T-helper 2 cell treated with Interferon-gamma antibody and Interleukin-4, amounts not matched to agents 5 μg/mL and 100 μg/mL, for 36 hours (primary cell): ENCODE measurements around the gene LRRC38.

Experiments
- DNase-seq: peaks from one replicate; pipeline ENCODE4 v3.0.0; 2021; ENCODE audit warnings: low spot score
- H3K27ac Mint-ChIP-seq: one replicate; pipeline ENCODE4 v1.8.0; 2021; ENCODE audit warnings: mild to moderate bottlenecking, mixed read lengths
- H3K27me3 Mint-ChIP-seq: one replicate; pipeline ENCODE4 v1.8.0; 2021; ENCODE audit warnings: low read depth, mixed read lengths
- H3K36me3 Mint-ChIP-seq: one replicate; pipeline ENCODE4 v1.8.0; 2021; ENCODE audit warnings: low read depth, mixed read lengths
- H3K4me1 Mint-ChIP-seq: one replicate; pipeline ENCODE4 v1.8.0; 2021; ENCODE audit warnings: low read depth, mixed read lengths
- H3K4me3 Mint-ChIP-seq: one replicate; pipeline ENCODE4 v1.8.0; 2022; ENCODE audit warnings: mild to moderate bottlenecking, moderate library complexity, mixed read lengths
- H3K9me3 Mint-ChIP-seq: one replicate; pipeline ENCODE4 v1.8.0; 2021; ENCODE audit warnings: mixed read lengths

The LRRC38 gene

GRCh38 chr1:13505020-13505419 lies 8.8 kb downstream of the LRRC38 start:
- no peaks in the 10 kb centered on the region for H3K36me3 Mint-ChIP-seq
- no peak overlapping the region for H3K27ac Mint-ChIP-seq
- peaks cover 3% of the 10 kb centered on the region for H3K27me3 Mint-ChIP-seq
- no peaks in the 10 kb centered on the region for H3K4me1 Mint-ChIP-seq
- H3K4me3 Mint-ChIP-seq: no peak overlapping the region
- no peak for DNase-seq
- H3K9me3 Mint-ChIP-seq: no peaks in the 10 kb centered on the region

GRCh38 chr1:13500806-13501205 lies 13.0 kb downstream of the LRRC38 start:
- no peaks in the 10 kb centered on the region for H3K9me3 Mint-ChIP-seq
- DNase-seq: no peak
- H3K4me3 Mint-ChIP-seq: no peak overlapping the region
- no peaks in the 10 kb centered on the region for H3K4me1 Mint-ChIP-seq
- H3K27ac Mint-ChIP-seq: no peak overlapping the region
- peaks cover 3% of the 10 kb centered on the region for H3K27me3 Mint-ChIP-seq
- H3K36me3 Mint-ChIP-seq: no peaks in the 10 kb centered on the region

- no peak for DNase-seq
- no peaks in the 10 kb centered on the region for H3K36me3 Mint-ChIP-seq
- H3K4me1 Mint-ChIP-seq: no peaks in the 10 kb centered on the region
- no peaks in the 10 kb centered on the region for H3K27me3 Mint-ChIP-seq
- H3K4me3 Mint-ChIP-seq: no peak overlapping the region
- no peak overlapping the region for H3K27ac Mint-ChIP-seq
- H3K9me3 Mint-ChIP-seq: no peaks in the 10 kb centered on the region
Measured at GRCh38 chr1:13499422-13499821, 14.4 kb downstream of the LRRC38 start.

DNA sequence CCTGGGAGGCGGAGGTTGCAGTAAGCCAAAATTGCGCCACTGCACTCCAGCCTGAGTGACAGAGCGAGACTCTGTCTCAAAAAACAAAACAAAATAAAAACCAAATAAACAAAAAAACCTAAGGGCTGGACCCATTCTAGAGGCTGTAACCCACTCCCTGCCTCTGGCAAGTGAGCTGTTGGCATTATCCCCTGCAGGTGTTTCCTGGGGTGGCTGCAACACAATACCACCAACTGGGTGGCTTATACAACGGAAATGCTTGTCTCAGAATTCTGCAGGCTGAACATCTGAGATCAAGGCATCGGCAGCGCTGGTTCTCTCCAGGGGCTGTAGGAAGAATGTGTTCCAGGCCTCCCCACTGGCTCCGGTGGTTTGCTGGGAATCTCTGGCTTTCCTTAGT lies 15.2 kb downstream of the LRRC38 start:
- no peak overlapping the region for H3K4me3 Mint-ChIP-seq
- no peak overlapping the region for H3K27ac Mint-ChIP-seq
- no peaks in the 10 kb centered on the region for H3K9me3 Mint-ChIP-seq
- no peaks in the 10 kb centered on the region for H3K4me1 Mint-ChIP-seq
- DNase-seq: no peak
- H3K27me3 Mint-ChIP-seq: no peaks in the 10 kb centered on the region
- no peaks in the 10 kb centered on the region for H3K36me3 Mint-ChIP-seq

DNA sequence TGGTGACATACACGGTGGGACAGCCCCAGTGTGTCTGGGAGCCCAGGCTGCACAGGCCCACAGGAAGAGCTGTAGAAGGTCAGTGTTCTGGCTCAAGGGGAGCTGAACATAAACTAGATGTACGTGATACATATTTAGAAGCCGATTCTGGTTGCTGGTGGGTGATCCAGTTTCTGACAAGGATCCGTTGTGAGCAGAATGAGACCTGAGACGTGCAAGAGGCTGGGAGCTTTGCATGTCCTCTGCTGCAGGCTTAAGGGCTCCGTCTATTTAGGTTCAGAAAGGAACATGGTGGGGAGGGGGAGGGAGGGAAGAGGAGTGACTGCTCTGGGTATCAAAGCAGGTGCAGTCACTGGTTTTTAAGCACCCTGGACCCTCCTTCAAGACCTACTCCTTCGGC lies 18.6 kb downstream of the LRRC38 start:
- no peaks in the 10 kb centered on the region for H3K9me3 Mint-ChIP-seq

DNA sequence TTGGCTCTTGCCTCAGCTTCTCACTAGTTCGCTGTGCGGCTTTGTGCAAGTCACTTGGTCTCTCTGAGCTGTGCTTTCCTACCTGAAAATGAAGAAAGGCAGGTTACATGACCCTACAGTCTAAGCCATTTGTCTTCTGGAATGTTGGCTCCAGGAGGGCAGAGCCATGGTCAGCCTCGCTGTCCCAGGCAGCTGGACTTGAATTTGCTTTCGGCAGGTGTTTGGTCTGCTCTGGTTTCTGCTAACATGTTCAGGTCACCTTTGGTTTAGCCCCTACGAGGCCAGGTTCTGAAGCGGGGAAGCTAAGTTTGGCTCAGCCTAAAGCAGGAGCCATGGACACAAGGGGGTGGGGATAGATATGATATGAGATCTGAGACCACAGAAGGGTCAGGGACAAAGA lies 19.1 kb downstream of the LRRC38 start:
- no peak for DNase-seq
- Mint-ChIP-seq H3K27me3 (peaks cover 2% of the 10 kb centered on the region), H3K9me3 (no peaks in the 10 kb centered on the region), H3K27ac (no peak overlapping the region), H3K4me1 (no peaks in the 10 kb centered on the region), H3K4me3 (no peak overlapping the region), H3K36me3 (no peaks in the 10 kb centered on the region)

More for the DNA sequence above, 18.6 kb downstream of the LRRC38 start:
- Mint-ChIP-seq H3K27me3 (peaks cover 2% of the 10 kb centered on the region), H3K4me1 (no peaks in the 10 kb centered on the region), H3K4me3 (no peak overlapping the region), H3K27ac (no peak overlapping the region), H3K36me3 (no peaks in the 10 kb centered on the region)
- no peak for DNase-seq

GRCh38 chr1:13494025-13494424 lies 19.8 kb downstream of the LRRC38 start:
- Mint-ChIP-seq H3K36me3 (no peaks in the 10 kb centered on the region), H3K4me1 (no peaks in the 10 kb centered on the region), H3K4me3 (no peak overlapping the region), H3K27ac (no peak overlapping the region), H3K9me3 (no peaks in the 10 kb centered on the region), H3K27me3 (peaks cover 2% of the 10 kb centered on the region)
- DNase-seq: no peak

DNA sequence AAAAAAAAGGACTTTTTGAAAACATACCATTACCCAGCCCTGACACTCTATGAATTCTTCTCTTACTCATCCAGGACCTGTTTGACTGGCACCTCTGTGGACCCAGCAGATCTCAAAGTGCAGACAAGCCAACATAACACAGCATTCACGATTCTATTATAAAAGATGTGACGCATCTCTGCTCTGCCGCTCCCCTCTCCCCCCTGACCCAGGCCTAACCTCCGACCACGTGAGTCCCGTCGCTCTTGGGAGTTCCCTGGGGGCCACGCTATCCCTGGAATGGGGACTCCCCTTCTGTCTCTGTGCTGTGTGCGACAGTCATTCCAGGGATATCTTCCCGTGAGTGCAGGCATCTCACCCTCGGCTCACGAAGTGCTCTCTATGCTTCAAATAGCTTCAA lies 21.1 kb downstream of the LRRC38 start:
- Mint-ChIP-seq H3K9me3 (no peaks in the 10 kb centered on the region), H3K27ac (no peak overlapping the region), H3K36me3 (no peaks in the 10 kb centered on the region), H3K27me3 (peaks cover 2% of the 10 kb centered on the region), H3K4me1 (no peaks in the 10 kb centered on the region), H3K4me3 (no peak overlapping the region)
- no peak for DNase-seq

GRCh38 chr1:13487957-13488356 lies 25.8 kb downstream of the LRRC38 start:
- DNase-seq: no peak
- H3K36me3 Mint-ChIP-seq: no peaks in the 10 kb centered on the region
- H3K27me3 Mint-ChIP-seq: peaks cover 4% of the 10 kb centered on the region

DNA sequence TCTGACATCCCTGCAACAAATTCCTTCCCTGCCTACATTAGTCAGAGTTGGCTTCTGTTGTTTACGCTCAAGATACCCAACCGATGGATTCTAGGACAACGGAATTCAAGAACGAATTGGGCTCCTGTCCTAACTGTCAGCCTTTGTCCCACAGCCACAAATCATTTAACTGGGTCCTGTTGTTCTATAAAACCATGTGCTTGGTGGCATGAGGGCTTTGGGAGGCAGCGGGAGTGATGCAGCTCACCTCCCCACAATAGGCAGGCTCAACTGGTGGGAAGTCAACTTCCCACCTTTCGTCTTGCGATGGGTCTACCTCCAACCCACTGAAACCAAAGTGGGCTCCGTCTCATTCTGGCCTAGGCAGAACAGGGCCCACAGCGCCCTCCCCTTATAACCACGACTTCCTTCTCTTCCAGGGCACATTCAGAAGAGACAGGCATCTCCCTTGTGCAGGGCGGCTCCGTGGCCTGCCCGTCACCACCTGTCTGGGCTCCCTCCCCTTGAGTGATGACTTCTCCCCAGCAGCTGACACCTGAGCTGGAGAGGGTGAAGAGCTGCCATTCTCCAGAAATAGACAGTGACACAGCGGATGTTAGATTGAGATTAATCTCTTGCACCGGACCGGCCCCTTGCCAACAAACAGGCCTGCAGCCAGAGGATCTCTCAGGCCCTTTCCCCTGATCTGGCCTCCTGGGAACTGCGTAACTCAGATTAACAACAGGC lies 26.5 kb downstream of the LRRC38 start:
- peaks cover 4% of the 10 kb centered on the region for H3K27me3 Mint-ChIP-seq
- peaks cover 2% of the 10 kb centered on the region for H3K4me1 Mint-ChIP-seq
- H3K27ac Mint-ChIP-seq: no peak overlapping the region
- no peak overlapping the region for H3K4me3 Mint-ChIP-seq
- DNase-seq: no peak
- no peaks in the 10 kb centered on the region for H3K9me3 Mint-ChIP-seq
- no peaks in the 10 kb centered on the region for H3K36me3 Mint-ChIP-seq

More at GRCh38 chr1:13487957-13488356, 25.8 kb downstream of the LRRC38 start:
- no peaks in the 10 kb centered on the region for H3K9me3 Mint-ChIP-seq
- no peak overlapping the region for H3K4me3 Mint-ChIP-seq
- peaks cover 2% of the 10 kb centered on the region for H3K4me1 Mint-ChIP-seq
- H3K27ac Mint-ChIP-seq: no peak overlapping the region

DNA sequence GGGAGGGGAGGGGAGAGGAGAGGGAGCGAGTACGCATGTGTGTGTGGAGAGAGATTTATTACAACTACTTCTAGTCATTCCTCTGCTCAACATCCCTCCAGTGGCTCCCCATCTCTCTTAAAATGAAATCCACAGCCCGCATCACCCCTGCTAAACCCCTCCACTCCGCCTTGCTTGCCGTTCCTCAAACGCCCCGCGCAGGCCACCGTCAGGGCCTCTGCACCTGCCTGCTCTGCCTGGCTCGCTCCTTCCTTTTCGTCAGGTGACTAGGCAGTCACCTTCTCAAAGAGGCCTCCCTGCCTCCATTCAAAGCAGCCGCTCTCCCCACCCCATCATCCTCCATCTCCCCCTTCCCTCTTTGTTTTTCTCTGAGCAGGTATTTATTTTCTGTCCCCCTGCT lies 29.9 kb downstream of the LRRC38 start:
- Mint-ChIP-seq H3K4me3 (no peak overlapping the region), H3K27ac (no peak overlapping the region), H3K36me3 (no peaks in the 10 kb centered on the region), H3K9me3 (no peaks in the 10 kb centered on the region), H3K4me1 (peaks cover 11% of the 10 kb centered on the region), H3K27me3 (peaks cover 4% of the 10 kb centered on the region)
- no peak for DNase-seq

GRCh38 chr1:13482600-13482999 lies 31.2 kb downstream of the LRRC38 start:
- DNase-seq: no peak
- Mint-ChIP-seq H3K4me1 (peaks cover 18% of the 10 kb centered on the region), H3K4me3 (no peak overlapping the region), H3K27me3 (peaks cover 6% of the 10 kb centered on the region), H3K9me3 (peaks cover 3% of the 10 kb centered on the region), H3K36me3 (no peaks in the 10 kb centered on the region), H3K27ac (no peak overlapping the region)

DNA sequence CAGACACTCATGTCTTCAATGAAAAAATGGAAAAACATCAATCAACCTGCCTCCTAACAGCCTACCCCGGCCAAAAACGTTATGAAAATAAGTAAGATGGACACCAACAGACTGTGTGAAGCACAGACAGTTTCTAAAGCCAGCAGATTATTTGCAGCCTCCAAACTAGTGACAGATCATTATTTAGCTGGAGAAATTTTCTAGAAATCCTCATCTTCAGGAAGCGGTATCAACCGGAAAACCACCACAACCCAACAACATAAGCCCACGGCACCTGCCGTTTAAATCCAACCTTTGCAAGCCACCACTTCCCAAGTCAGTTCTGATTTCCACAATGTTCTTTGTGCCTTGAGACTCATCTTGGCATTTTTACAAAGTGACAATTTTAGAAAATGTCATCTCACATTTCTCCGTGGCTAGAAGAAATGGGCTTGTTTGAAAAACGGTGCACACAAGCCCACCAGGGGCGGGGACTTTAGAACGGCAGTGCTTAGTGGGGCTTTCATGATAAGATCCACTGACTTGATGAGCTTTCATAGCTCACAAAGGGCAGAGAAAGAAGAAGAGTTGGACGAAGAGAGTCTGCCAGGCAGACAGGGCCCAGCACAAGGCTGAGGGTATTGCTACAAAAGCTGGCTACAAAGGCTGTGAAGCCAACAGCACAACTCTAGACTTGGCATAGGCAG lies 34.5 kb downstream of the LRRC38 start:
- H3K27me3 Mint-ChIP-seq: peaks cover 2% of the 10 kb centered on the region
- DNase-seq: no peak
- H3K36me3 Mint-ChIP-seq: no peaks in the 10 kb centered on the region
- H3K27ac Mint-ChIP-seq: no peak overlapping the region
- H3K4me1 Mint-ChIP-seq: peaks cover 17% of the 10 kb centered on the region
- H3K9me3 Mint-ChIP-seq: peaks cover 7% of the 10 kb centered on the region
- peak overlapping the region; percentile 52 for H3K4me3 Mint-ChIP-seq

- H3K36me3 Mint-ChIP-seq: no peaks in the 10 kb centered on the region
- H3K4me3 Mint-ChIP-seq: no peak overlapping the region
- H3K27me3 Mint-ChIP-seq: peaks cover 2% of the 10 kb centered on the region
- peaks cover 7% of the 10 kb centered on the region for H3K9me3 Mint-ChIP-seq
- H3K27ac Mint-ChIP-seq: no peak overlapping the region
- DNase-seq: no peak
- peaks cover 17% of the 10 kb centered on the region for H3K4me1 Mint-ChIP-seq
Measured at GRCh38 chr1:13478692-13479091, 35.1 kb downstream of the LRRC38 start.
